ENCODE results near the gene NSMF.

DNA sequence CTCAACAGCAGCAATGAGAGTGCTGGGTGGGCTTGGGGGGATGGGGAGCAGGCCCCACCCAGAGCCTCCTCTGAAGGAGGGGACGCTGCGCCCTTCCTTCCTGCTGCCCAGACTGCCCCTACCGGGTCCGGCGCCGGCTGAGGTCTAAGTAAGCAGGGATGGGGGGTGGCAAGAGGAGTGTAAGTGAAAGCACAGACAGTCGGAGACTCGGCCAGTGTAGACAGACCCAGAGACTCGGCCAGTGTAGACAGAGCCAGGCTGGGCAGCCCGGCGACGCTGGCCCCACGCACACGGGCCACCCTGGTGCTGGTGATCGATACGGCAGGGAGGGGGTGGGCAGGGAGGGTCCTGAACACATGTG lies 10.6 kb downstream of the NSMF start:
- TF ChIP-seq, protein P1, sequence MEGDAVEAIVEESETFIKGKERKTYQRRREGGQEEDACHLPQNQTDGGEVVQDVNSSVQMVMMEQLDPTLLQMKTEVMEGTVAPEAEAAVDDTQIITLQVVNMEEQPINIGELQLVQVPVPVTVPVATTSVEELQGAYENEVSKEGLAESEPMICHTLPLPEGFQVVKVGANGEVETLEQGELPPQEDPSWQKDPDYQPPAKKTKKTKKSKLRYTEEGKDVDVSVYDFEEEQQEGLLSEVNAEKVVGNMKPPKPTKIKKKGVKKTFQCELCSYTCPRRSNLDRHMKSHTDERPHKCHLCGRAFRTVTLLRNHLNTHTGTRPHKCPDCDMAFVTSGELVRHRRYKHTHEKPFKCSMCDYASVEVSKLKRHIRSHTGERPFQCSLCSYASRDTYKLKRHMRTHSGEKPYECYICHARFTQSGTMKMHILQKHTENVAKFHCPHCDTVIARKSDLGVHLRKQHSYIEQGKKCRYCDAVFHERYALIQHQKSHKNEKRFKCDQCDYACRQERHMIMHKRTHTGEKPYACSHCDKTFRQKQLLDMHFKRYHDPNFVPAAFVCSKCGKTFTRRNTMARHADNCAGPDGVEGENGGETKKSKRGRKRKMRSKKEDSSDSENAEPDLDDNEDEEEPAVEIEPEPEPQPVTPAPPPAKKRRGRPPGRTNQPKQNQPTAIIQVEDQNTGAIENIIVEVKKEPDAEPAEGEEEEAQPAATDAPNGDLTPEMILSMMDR (IDR thresholded peaks at IDR 0.05; ENCODE audit: low read length), result no peak
- no peak for TF ChIP-seq EZH2 (IDR thresholded peaks at IDR 0.05; ENCODE audit: borderline replicate concordance, low read length)
